Measurements from ENCODE around the gene ADGB.

GRCh38 chr6:146673069-146673468, 74.3 kb downstream of the ADGB start:
- TF ChIP-seq CTCF (IDR thresholded peaks at IDR 0.05) (no peak), POLR2A (IDR thresholded peaks at IDR 0.05) (no peak)

Data from esophagus squamous epithelium (tissue), 4 donors.